A673 (cell line): Measurements from ENCODE around the gene CFAP92.

Experiments used
- EZH2 ChIP-seq: fragments of 200-600 bp; sonication (generic); IDR thresholded peaks from 2 replicates; pipeline ENCODE4 v1.6.1; 2017; ENCODE audit warnings: borderline replicate concordance, low read depth, mild to moderate bottlenecking, mixed read lengths, antibody characterized with exemption, low read length; ENCODE audit not compliant: poor library complexity, severe bottlenecking
- TF ChIP-seq, protein P1 (sequence below): fragments of 300-800, 200-600 bp; sonication (generic); conservative IDR thresholded peaks from 2 replicates; pipeline ENCODE4 v1.5.1; 2017; ENCODE audit warnings: low read depth, mild to moderate bottlenecking, antibody characterized with exemption, low read length, moderate library complexity, mixed read lengths

DNA sequence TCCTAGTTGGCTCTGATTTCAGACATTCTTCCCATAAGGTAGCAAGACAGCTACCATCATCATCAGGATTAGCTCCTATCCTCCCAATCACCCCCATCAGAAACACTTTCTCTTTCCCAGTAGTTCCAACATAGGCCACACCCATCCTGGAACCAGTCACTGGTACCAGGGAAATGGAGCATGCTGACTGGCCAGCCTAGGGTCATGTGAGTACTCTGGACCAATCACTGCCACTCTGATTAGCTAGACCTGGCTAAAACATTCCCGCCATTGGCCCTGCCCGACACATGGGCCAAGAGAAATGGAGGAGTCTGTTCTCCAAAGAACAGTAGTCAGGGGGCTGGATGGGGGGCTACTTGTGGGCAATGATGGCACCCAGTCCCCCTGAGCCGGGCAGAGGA is 19.6 kb upstream of the CFAP92 start:
- TF ChIP-seq EZH2: no peak
- TF ChIP-seq, protein P1, sequence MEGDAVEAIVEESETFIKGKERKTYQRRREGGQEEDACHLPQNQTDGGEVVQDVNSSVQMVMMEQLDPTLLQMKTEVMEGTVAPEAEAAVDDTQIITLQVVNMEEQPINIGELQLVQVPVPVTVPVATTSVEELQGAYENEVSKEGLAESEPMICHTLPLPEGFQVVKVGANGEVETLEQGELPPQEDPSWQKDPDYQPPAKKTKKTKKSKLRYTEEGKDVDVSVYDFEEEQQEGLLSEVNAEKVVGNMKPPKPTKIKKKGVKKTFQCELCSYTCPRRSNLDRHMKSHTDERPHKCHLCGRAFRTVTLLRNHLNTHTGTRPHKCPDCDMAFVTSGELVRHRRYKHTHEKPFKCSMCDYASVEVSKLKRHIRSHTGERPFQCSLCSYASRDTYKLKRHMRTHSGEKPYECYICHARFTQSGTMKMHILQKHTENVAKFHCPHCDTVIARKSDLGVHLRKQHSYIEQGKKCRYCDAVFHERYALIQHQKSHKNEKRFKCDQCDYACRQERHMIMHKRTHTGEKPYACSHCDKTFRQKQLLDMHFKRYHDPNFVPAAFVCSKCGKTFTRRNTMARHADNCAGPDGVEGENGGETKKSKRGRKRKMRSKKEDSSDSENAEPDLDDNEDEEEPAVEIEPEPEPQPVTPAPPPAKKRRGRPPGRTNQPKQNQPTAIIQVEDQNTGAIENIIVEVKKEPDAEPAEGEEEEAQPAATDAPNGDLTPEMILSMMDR: no peak
